HCT116 (cell line): Measurements from ENCODE around the gene CLIC5. TPM values are rescaled to one million over a fixed set of nuclear protein-coding genes. Genes with fewer than 3 reads are reported as not detected.

Experiments used
- ATAC-seq: fragments of 200-7000 bp; cut with Tn5 transposase; 2 replicates; pipeline ENCODE4 v1.9.1; 2020; ENCODE audit warnings: mild to moderate bottlenecking, moderate library complexity
- BruUV-seq: library from RNA; stranded (reverse); fragments of 400-500 nt; replicated peaks from 2 replicates; lab custom pipeline; 2021; lab: Mats Ljungman, UMichigan
- CTCF ChIA-PET: fragments of 300-600 bp; sonication (Branson Sonifier 250); formaldehyde crosslinking; loops from one replicate; lab custom pipeline; 2021; ENCODE audit warnings: antibody characterized with exemption; lab: Charles Lee
- POLR2A ChIA-PET: fragments of 300-600, 350-600 bp; sonication (Branson Sonifier 250); formaldehyde crosslinking; loops from one replicate; lab custom pipeline; 2021; ENCODE audit warnings: antibody characterized with exemption; lab: Charles Lee
- RAD21 ChIA-PET, 2 experiments: fragments of 300-600 bp; sonication (Branson Sonifier 250); formaldehyde crosslinking; loops; one replicate each; lab custom pipeline; 2023; ENCODE audit warnings: low total read pairs in 2 of 2; ENCODE audit not compliant: uncharacterized antibody in 2 of 2, unreplicated experiment in 2 of 2, low non-redundant PET in 1 of 2; lab: Charles Lee
- DNase-seq: peaks from one replicate; pipeline ENCODE4 v3.0.0-alpha.2; 2010; ENCODE audit warnings: low read depth, low spot score
- H2AFZ ChIP-seq: fragments of 200-600 bp; shearing (Covaris generic), sonication (generic); 2 replicates; pipeline ENCODE4 v1.6.1; 2017; ENCODE audit warnings: low read depth, mixed run types, mixed read lengths, antibody characterized with exemption, low read length; ENCODE audit not compliant: poor library complexity, severe bottlenecking
- H3K27ac ChIP-seq: 2 replicates; pipeline ENCODE4 v1.5.1; 2012; ENCODE audit warnings: low read depth, low read length
- H3K27me3 ChIP-seq: fragments of 200-600 bp; sonication (generic); 2 replicates; pipeline ENCODE4 v1.6.1; 2016; ENCODE audit warnings: mixed run types, low read length, mixed read lengths; ENCODE audit not compliant: insufficient read depth
- H3K36me3 ChIP-seq, 2 experiments: fragments of 200-500 bp in 1 of 2; fragments of 200-600 bp in 1 of 2; sonication (Bioruptor generic) in 1 of 2; sonication (generic) in 1 of 2; 2 replicates each; pipeline versions ENCODE4 v1.5.1 to v1.6.1; 2014 to 2016; ENCODE audit warnings: low read length in 2 of 2, inconsistent platforms in 1 of 2, mixed read lengths in 1 of 2, mixed run types in 1 of 2; ENCODE audit not compliant: insufficient read depth in 2 of 2, control insufficient read depth in 1 of 2
- H3K4me1 ChIP-seq, 2 experiments: fragments of 200-600 bp in 1 of 2; sonication (generic) in 1 of 2; 2 replicates each; pipeline versions ENCODE4 v1.5.1 to v1.6.1; 2012 to 2017; ENCODE audit warnings: low read length in 2 of 2, inconsistent platforms in 1 of 2, mild to moderate bottlenecking in 1 of 2, mixed read lengths in 1 of 2, mixed run types in 1 of 2, moderate library complexity in 1 of 2; ENCODE audit not compliant: insufficient read depth in 2 of 2, control insufficient read depth in 1 of 2
- H3K4me2 ChIP-seq: fragments of 200-600 bp; sonication (generic); 2 replicates; pipeline ENCODE4 v1.6.1; 2017; ENCODE audit warnings: mixed run types, low read length, mixed read lengths
- H3K4me3 ChIP-seq, 2 experiments: fragments of 200-600 bp in 1 of 2; sonication (generic) in 1 of 2; replicated peaks in 1 of 2; 2 replicates each; pipeline ENCODE4 v1.5.1; 2011 to 2016; ENCODE audit warnings: low read length in 2 of 2, control low read depth in 1 of 2, low read depth in 1 of 2, mild to moderate bottlenecking in 1 of 2, mixed read lengths in 1 of 2, mixed run types in 1 of 2
- H3K79me2 ChIP-seq: fragments of 200-600 bp; sonication (generic); 2 replicates; pipeline ENCODE4 v1.6.1; 2017; ENCODE audit warnings: mild to moderate bottlenecking, mixed run types, low read length, moderate library complexity, mixed read lengths; ENCODE audit not compliant: insufficient read depth
- H3K9ac ChIP-seq: fragments of 200-600 bp; sonication (generic); 2 replicates; pipeline ENCODE4 v1.6.1; 2016; ENCODE audit warnings: low read length, mixed read lengths
- H3K9me2 ChIP-seq: fragments of 200-600 bp; sonication (generic), shearing (Covaris generic); 2 replicates; pipeline ENCODE4 v1.6.1; 2017; ENCODE audit warnings: mixed run types, mild to moderate bottlenecking, moderate library complexity; ENCODE audit not compliant: insufficient read depth
- H3K9me3 ChIP-seq, 2 experiments: fragments of 200-500 bp in 1 of 2; fragments of 200-600 bp in 1 of 2; sonication (Bioruptor generic) in 1 of 2; sonication (generic) in 1 of 2; 2 replicates each; pipeline ENCODE4 v1.6.1; 2014 to 2017; ENCODE audit warnings: low read length in 2 of 2, mixed read lengths in 2 of 2, inconsistent platforms in 1 of 2, low read depth in 1 of 2, mild to moderate bottlenecking in 1 of 2, mixed run types in 1 of 2, moderate library complexity in 1 of 2; ENCODE audit not compliant: control insufficient read depth in 1 of 2, insufficient read depth in 1 of 2
- H4K20me1 ChIP-seq: fragments of 200-600 bp; sonication (generic), shearing (Covaris generic); 2 replicates; pipeline ENCODE4 v1.6.1; 2017; ENCODE audit warnings: mixed run types, mild to moderate bottlenecking, moderate library complexity; ENCODE audit not compliant: insufficient read depth
- CBX3 ChIP-seq: IDR thresholded peaks from 2 replicates; pipeline ENCODE4 v1.6.1; 2012; ENCODE audit warnings: low read depth
- EGR1 ChIP-seq: IDR thresholded peaks from 2 replicates; pipeline ENCODE4 v1.6.1; 2012; ENCODE audit warnings: low read depth
- ELF1 ChIP-seq: IDR thresholded peaks from 2 replicates; pipeline ENCODE4 v1.6.1; 2012; ENCODE audit warnings: low read depth, borderline replicate concordance
- EZH2phosphoT487 ChIP-seq: fragments of 200-600 bp; IDR thresholded peaks from 2 replicates; pipeline ENCODE4 v1.6.1; 2018; ENCODE audit warnings: antibody characterized with exemption, borderline replicate concordance
- JUND ChIP-seq: IDR thresholded peaks from 2 replicates; pipeline ENCODE4 v1.6.1; 2012
- POLR2A ChIP-seq: IDR thresholded peaks from 2 replicates; pipeline ENCODE4 v1.7.0; 2011; ENCODE audit warnings: borderline replicate concordance; ENCODE audit not compliant: insufficient read depth, insufficient read length; ENCODE audit errors: extremely low read depth
- POLR2AphosphoS5 ChIP-seq: IDR thresholded peaks from 2 replicates; pipeline ENCODE4 v1.6.1; 2011; ENCODE audit warnings: mild to moderate bottlenecking, low read depth, low read length, moderate library complexity
- RAD21 ChIP-seq: IDR thresholded peaks from 2 replicates; pipeline ENCODE4 v1.6.1; 2012; ENCODE audit warnings: low read depth, mild to moderate bottlenecking
- SP1 ChIP-seq: IDR thresholded peaks from 2 replicates; pipeline ENCODE4 v1.6.1; 2012; ENCODE audit warnings: low read depth
- SRF ChIP-seq: IDR thresholded peaks from 2 replicates; pipeline ENCODE4 v1.6.1; 2012; ENCODE audit warnings: low read depth
- TCF7L2 ChIP-seq: IDR thresholded peaks from 2 replicates; pipeline ENCODE4 v1.7.0; 2011; ENCODE audit warnings: borderline replicate concordance, inconsistent platforms; ENCODE audit not compliant: insufficient read depth, insufficient read length; ENCODE audit errors: extremely low read depth
- ZFX ChIP-seq: fragments of 450-650 bp; IDR thresholded peaks from 2 replicates; pipeline ENCODE4 v1.6.1; 2017
- ZNF274 ChIP-seq: fragments of 200-500 bp; sonication (Bioruptor generic); IDR thresholded peaks from 2 replicates; pipeline ENCODE4 v1.6.1; 2014; ENCODE audit warnings: mild to moderate bottlenecking, low read depth, low read length, inconsistent platforms
- intact Hi-C: fragments of 100-400 bp; cut with micrococcal nuclease; formaldehyde crosslinking; loops from 2 replicates; pipeline ENCODE4 v1.10.0; 2022
- total RNA-seq: library from RNA; stranded (reverse); gene quantifications from one replicate; pipeline ENCODE4 v1.2.1, GENCODE V29; 2021; ENCODE audit not compliant: unreplicated experiment
- TF ChIP-seq, protein P1 (sequence below): IDR thresholded peaks from 2 replicates; pipeline ENCODE4 v1.6.1; 2012; ENCODE audit warnings: low read depth
- TF ChIP-seq, protein P2 (sequence below): IDR thresholded peaks from 2 replicates; pipeline ENCODE4 v1.6.1; 2011; ENCODE audit warnings: mild to moderate bottlenecking, low read length, moderate library complexity; ENCODE audit not compliant: insufficient replicate concordance; ENCODE audit errors: extremely low read depth
- TF ChIP-seq, protein P3 (sequence below), 3 experiments: fragments of 200-600 bp in 1 of 3; sonication (generic) in 1 of 3; IDR thresholded peaks in 2 of 3; conservative IDR thresholded peaks in 1 of 3; 2 replicates each; pipeline ENCODE4 v1.5.1; 2012 to 2017; ENCODE audit warnings: low read depth in 2 of 3, low read length in 2 of 3, antibody characterized with exemption in 1 of 3, borderline replicate concordance in 1 of 3, control low read depth in 1 of 3, mild to moderate bottlenecking in 1 of 3, mixed read lengths in 1 of 3, mixed run types in 1 of 3, moderate library complexity in 1 of 3; ENCODE audit not compliant: insufficient read depth in 1 of 3

The CLIC5 gene
- total RNA-seq, 1 experiment from 2014 or later: 0.20 TPM

DNA sequence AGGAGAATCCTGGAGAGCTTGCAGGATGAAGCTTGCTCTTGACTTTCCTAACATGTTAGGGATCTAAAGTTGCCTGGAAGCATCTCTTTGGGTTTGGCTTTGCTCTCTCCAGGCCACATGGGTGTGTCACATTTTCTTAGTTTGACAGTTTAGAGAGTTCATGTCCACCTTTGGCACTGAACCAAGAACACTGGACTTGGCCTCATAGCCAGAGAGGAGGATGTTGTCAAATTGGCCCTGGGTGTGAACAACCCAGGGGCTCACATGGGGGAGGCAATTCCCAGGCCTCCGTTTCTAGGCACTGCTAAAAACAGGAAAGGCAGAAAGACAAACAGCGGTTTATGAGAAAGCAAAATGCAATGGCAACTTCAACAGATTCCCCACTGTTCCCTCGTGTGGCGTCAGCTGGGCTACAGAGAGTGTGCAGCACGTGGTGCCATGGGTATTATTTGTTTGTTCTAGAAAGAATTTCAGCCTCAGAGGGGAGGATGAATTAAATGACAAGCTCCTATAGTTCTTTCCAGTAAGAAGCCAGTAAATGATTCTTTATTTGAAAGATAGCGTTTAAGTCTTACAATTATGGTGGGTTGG is 93.9 kb downstream of the CLIC5 start:
- ATAC-seq (no peak), DNase-seq (no peak)
- POLR2A ChIA-PET: interaction anchor here (1.2 kb wide), 1 partner anchor 1291 kb away, joined by 3 read pairs; no protein-coding TSS in a partner anchor
- RAD21 ChIA-PET: interaction anchor here (1.1 to 1.9 kb wide), 3 partner anchors 1268 to 1446 kb away, joined by 3 to 12 read pairs (median 11); no protein-coding TSS in a partner anchor
- no peak overlapping the region for H3K27ac ChIP-seq
- H4K20me1 ChIP-seq: no peaks in the 10 kb centered on the region
- H3K27me3 ChIP-seq: no peaks in the 10 kb centered on the region
- H3K9ac ChIP-seq: no peak overlapping the region
- TF ChIP-seq SRF (no peak), CBX3 (no peak), ELF1 (no peak), SP1 (no peak), EGR1 (no peak), ZFX (no peak), EZH2phosphoT487 (no peak), POLR2AphosphoS5 (no peak), ZNF274 (no peak), JUND (no peak), POLR2A (no peak), TCF7L2 (no peak), RAD21 (no peak)
- TF ChIP-seq, protein P1, sequence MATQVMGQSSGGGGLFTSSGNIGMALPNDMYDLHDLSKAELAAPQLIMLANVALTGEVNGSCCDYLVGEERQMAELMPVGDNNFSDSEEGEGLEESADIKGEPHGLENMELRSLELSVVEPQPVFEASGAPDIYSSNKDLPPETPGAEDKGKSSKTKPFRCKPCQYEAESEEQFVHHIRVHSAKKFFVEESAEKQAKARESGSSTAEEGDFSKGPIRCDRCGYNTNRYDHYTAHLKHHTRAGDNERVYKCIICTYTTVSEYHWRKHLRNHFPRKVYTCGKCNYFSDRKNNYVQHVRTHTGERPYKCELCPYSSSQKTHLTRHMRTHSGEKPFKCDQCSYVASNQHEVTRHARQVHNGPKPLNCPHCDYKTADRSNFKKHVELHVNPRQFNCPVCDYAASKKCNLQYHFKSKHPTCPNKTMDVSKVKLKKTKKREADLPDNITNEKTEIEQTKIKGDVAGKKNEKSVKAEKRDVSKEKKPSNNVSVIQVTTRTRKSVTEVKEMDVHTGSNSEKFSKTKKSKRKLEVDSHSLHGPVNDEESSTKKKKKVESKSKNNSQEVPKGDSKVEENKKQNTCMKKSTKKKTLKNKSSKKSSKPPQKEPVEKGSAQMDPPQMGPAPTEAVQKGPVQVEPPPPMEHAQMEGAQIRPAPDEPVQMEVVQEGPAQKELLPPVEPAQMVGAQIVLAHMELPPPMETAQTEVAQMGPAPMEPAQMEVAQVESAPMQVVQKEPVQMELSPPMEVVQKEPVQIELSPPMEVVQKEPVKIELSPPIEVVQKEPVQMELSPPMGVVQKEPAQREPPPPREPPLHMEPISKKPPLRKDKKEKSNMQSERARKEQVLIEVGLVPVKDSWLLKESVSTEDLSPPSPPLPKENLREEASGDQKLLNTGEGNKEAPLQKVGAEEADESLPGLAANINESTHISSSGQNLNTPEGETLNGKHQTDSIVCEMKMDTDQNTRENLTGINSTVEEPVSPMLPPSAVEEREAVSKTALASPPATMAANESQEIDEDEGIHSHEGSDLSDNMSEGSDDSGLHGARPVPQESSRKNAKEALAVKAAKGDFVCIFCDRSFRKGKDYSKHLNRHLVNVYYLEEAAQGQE: no peak
- TF ChIP-seq, protein P2, sequence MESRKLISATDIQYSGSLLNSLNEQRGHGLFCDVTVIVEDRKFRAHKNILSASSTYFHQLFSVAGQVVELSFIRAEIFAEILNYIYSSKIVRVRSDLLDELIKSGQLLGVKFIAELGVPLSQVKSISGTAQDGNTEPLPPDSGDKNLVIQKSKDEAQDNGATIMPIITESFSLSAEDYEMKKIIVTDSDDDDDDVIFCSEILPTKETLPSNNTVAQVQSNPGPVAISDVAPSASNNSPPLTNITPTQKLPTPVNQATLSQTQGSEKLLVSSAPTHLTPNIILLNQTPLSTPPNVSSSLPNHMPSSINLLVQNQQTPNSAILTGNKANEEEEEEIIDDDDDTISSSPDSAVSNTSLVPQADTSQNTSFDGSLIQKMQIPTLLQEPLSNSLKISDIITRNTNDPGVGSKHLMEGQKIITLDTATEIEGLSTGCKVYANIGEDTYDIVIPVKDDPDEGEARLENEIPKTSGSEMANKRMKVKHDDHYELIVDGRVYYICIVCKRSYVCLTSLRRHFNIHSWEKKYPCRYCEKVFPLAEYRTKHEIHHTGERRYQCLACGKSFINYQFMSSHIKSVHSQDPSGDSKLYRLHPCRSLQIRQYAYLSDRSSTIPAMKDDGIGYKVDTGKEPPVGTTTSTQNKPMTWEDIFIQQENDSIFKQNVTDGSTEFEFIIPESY: no peak
- TF ChIP-seq, protein P3, sequence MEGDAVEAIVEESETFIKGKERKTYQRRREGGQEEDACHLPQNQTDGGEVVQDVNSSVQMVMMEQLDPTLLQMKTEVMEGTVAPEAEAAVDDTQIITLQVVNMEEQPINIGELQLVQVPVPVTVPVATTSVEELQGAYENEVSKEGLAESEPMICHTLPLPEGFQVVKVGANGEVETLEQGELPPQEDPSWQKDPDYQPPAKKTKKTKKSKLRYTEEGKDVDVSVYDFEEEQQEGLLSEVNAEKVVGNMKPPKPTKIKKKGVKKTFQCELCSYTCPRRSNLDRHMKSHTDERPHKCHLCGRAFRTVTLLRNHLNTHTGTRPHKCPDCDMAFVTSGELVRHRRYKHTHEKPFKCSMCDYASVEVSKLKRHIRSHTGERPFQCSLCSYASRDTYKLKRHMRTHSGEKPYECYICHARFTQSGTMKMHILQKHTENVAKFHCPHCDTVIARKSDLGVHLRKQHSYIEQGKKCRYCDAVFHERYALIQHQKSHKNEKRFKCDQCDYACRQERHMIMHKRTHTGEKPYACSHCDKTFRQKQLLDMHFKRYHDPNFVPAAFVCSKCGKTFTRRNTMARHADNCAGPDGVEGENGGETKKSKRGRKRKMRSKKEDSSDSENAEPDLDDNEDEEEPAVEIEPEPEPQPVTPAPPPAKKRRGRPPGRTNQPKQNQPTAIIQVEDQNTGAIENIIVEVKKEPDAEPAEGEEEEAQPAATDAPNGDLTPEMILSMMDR (IDR thresholded peaks at IDR 0.05 in 2 of 3, conservative IDR thresholded peaks at IDR 0.05 in 1 of 3; ENCODE audit: borderline replicate concordance in 1 of 3, insufficient read depth in 1 of 3, low read depth in 2 of 3, low read length in 2 of 3): no peak
- no peaks in the 10 kb centered on the region for H3K4me1 ChIP-seq
- no peak overlapping the region for H3K4me3 ChIP-seq
- H3K36me3 ChIP-seq: no peaks in the 10 kb centered on the region
- BruUV-seq: no TSS peak
- no peaks in the 10 kb centered on the region for H3K9me3 ChIP-seq
- H2AFZ ChIP-seq: no peak overlapping the region
- intact Hi-C loops: loop anchor here (1.0 to 5.0 kb wide), 6 partner anchors 204 to 1446 kb away; no protein-coding TSS in a partner anchor
- CTCF ChIA-PET: interaction anchor here (1.3 to 3.8 kb wide), 11 partner anchors 9 to 1446 kb away, joined by 3 to 80 read pairs (median 7); no protein-coding TSS in a partner anchor
- no peak overlapping the region for H3K4me2 ChIP-seq
- no peaks in the 10 kb centered on the region for H3K9me2 ChIP-seq
- no peaks in the 10 kb centered on the region for H3K79me2 ChIP-seq
